ENCODE data around the gene ARID1B.

ARID1B gene

GRCh38 chr6:157067507-157067906 lies 290.3 kb downstream of the ARID1B start:
- no peaks in the 10 kb centered on the region for H4K20me1 ChIP-seq (ENCODE audit: insufficient read depth, low read length)
- H3K4me1 ChIP-seq (ENCODE audit: insufficient read depth, low read length, severe bottlenecking) = peaks cover 70% of the 10 kb centered on the region
- no peaks in the 10 kb centered on the region for H3K9me3 ChIP-seq (ENCODE audit: low read length)
- TF ChIP-seq CTCF (IDR thresholded peaks at IDR 0.05; ENCODE audit: low read length) = no peak
- TF ChIP-seq EZH2 (IDR thresholded peaks at IDR 0.05; ENCODE audit: borderline replicate concordance, low read length) = no peak
- H3K4me2 ChIP-seq (ENCODE audit: low read length) = peak overlapping the region; percentile 50; the same call in 1 of the 2 replicates
- peaks cover 8% of the 10 kb centered on the region; the same call in 1 of the 2 replicates for H3K36me3 ChIP-seq (ENCODE audit: insufficient read depth, low read length)
- no peaks in the 10 kb centered on the region for H3K27me3 ChIP-seq (ENCODE audit: insufficient read depth, low read length)
- H3K9me2 ChIP-seq (ENCODE audit: low read depth, low read length) = no peaks in the 10 kb centered on the region
- no peaks in the 10 kb centered on the region for H3F3A ChIP-seq (ENCODE audit: insufficient read depth, low read length)
- peak overlapping the region; percentile 17 for H3K27ac ChIP-seq (ENCODE audit: low read depth, low read length, poor library complexity, severe bottlenecking)
- peaks cover 18% of the 10 kb centered on the region; the same call in 1 of the 2 replicates for H3K79me2 ChIP-seq (ENCODE audit: insufficient read depth, low read length)
- H3K9ac ChIP-seq (ENCODE audit: low read length) = no peak overlapping the region; the same call in 1 of the 2 replicates
- no peak overlapping the region for H3K4me3 ChIP-seq (ENCODE audit: low read depth, low read length, poor library complexity, severe bottlenecking)
- H2AFZ ChIP-seq (ENCODE audit: low read length) = no peak overlapping the region

DNA sequence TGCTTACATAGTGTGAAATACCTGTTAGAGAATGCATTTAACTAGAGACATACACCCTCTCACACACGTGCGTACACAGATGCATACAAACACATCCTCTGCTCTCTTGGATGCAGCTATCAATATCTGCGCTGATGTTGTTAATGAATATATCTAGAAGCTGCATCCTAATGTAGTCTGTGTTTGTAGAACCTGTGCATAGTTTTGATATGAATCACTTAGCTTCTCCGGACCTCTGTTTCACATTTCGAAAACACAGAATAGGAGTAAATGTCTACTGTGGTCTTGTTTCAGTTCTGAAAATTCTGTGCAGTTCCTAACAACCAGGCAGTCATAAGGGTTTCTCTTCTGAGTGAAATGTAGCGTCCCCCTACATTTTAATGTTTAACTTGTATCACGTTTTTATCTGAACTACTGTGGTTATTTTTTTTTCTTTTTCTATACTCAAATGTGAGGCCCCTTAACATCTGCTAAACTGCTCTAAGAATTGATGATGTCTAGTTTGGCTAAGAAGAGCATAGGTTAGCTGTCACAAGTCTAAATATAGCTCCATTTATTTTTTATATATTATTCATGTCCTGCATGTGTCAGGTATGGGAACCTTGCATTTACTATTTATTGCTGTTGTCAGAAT lies 291.6 kb downstream of the ARID1B start:
- peak overlapping the region; percentile 25 for H3K27ac ChIP-seq (ENCODE audit: low read depth, low read length, poor library complexity, severe bottlenecking)
- no peaks in the 10 kb centered on the region for H3F3A ChIP-seq (ENCODE audit: insufficient read depth, low read length)
- H3K9me3 ChIP-seq (ENCODE audit: low read length) = no peaks in the 10 kb centered on the region
- no peak overlapping the region for H2AFZ ChIP-seq (ENCODE audit: low read length)
- peak overlapping the region; percentile 50 for H3K4me2 ChIP-seq (ENCODE audit: low read length)
- H3K79me2 ChIP-seq (ENCODE audit: insufficient read depth, low read length) = peaks cover 18% of the 10 kb centered on the region; the same call in 1 of the 2 replicates
- no peaks in the 10 kb centered on the region for H4K20me1 ChIP-seq (ENCODE audit: insufficient read depth, low read length)
- TF ChIP-seq EZH2 (IDR thresholded peaks at IDR 0.05; ENCODE audit: borderline replicate concordance, low read length) (no peak), CTCF (IDR thresholded peaks at IDR 0.05; ENCODE audit: low read length) (no peak)
- no peaks in the 10 kb centered on the region for H3K9me2 ChIP-seq (ENCODE audit: low read depth, low read length)
- H3K4me3 ChIP-seq (ENCODE audit: low read depth, low read length, poor library complexity, severe bottlenecking) = peak overlapping the region; percentile 24
- peaks cover 58% of the 10 kb centered on the region for H3K4me1 ChIP-seq (ENCODE audit: insufficient read depth, low read length, severe bottlenecking)
- peak overlapping the region; percentile 7; the same call in 1 of the 2 replicates for H3K9ac ChIP-seq (ENCODE audit: low read length)
- peaks cover 13% of the 10 kb centered on the region; the same call in 1 of the 2 replicates for H3K36me3 ChIP-seq (ENCODE audit: insufficient read depth, low read length)
- H3K27me3 ChIP-seq (ENCODE audit: insufficient read depth, low read length) = no peaks in the 10 kb centered on the region

- Histone ChIP-seq H3F3A (ENCODE audit: insufficient read depth, low read length) (no peaks in the 10 kb centered on the region), H3K27ac (ENCODE audit: low read depth, low read length, poor library complexity, severe bottlenecking) (no peak overlapping the region), H3K9me2 (ENCODE audit: low read depth, low read length) (no peaks in the 10 kb centered on the region), H3K9me3 (ENCODE audit: low read length) (no peaks in the 10 kb centered on the region), H3K79me2 (ENCODE audit: insufficient read depth, low read length) (peaks cover 18% of the 10 kb centered on the region; the same call in 1 of the 2 replicates), H3K4me2 (ENCODE audit: low read length) (no peak overlapping the region), H2AFZ (ENCODE audit: low read length) (no peak overlapping the region), H3K27me3 (ENCODE audit: insufficient read depth, low read length) (no peaks in the 10 kb centered on the region), H3K36me3 (ENCODE audit: insufficient read depth, low read length) (peaks cover 7% of the 10 kb centered on the region; the same call in 1 of the 2 replicates), H4K20me1 (ENCODE audit: insufficient read depth, low read length) (no peaks in the 10 kb centered on the region), H3K9ac (ENCODE audit: low read length) (no peak overlapping the region), H3K4me3 (ENCODE audit: low read depth, low read length, poor library complexity, severe bottlenecking) (no peak overlapping the region), H3K4me1 (ENCODE audit: insufficient read depth, low read length, severe bottlenecking) (peaks cover 51% of the 10 kb centered on the region)
- no peak for TF ChIP-seq EZH2 (IDR thresholded peaks at IDR 0.05; ENCODE audit: borderline replicate concordance, low read length)
- no peak for TF ChIP-seq CTCF (IDR thresholded peaks at IDR 0.05; ENCODE audit: low read length)
These were observed 292.4 kb downstream of the ARID1B start for GRCh38 chr6:157069585-157069984.

Data from OCI-LY1 (cell line).